GM12872 (cell line): ENCODE data around the gene KRTAP12-3.

Experiments
- CTCF ChIP-seq: IDR thresholded peaks from 3 replicates; pipeline ENCODE4 v1.5.1; 2011; ENCODE audit warnings: low read depth, mild to moderate bottlenecking, low read length, moderate library complexity; ENCODE audit not compliant: insufficient read depth

The KRTAP12-3 gene

GRCh38 chr21:44614161-44614631 lies 43.5 kb upstream of the KRTAP12-3 start:
- no peak for TF ChIP-seq CTCF

GRCh38 chr21:44614961-44615391 lies 42.8 kb upstream of the KRTAP12-3 start:
- no peak for TF ChIP-seq CTCF

- no peak for TF ChIP-seq CTCF
These were observed 42.3 kb upstream of the KRTAP12-3 start for GRCh38 chr21:44615466-44615865.

- no peak for TF ChIP-seq CTCF
These were observed 41.7 kb upstream of the KRTAP12-3 start for GRCh38 chr21:44615911-44616590.

GRCh38 chr21:44616591-44616926 lies 41.2 kb upstream of the KRTAP12-3 start:
- TF ChIP-seq CTCF: no peak

- no peak for TF ChIP-seq CTCF
These were observed 40.6 kb upstream of the KRTAP12-3 start for GRCh38 chr21:44617071-44617501.

- TF ChIP-seq CTCF: 0 out of 3 replicates have a peak, but pooled peaks have one; percentile 28
These were observed 39.2 kb upstream of the KRTAP12-3 start for GRCh38 chr21:44618504-44618903.
